KMS-11 (cell line): ENCODE data around the gene C1orf146.

ENCODE experiments used
- H2AFZ ChIP-seq: fragments of 200-600 bp; sonication (generic); 2 replicates; pipeline ENCODE4 v1.6.1; 2016; ENCODE audit warnings: antibody characterized with exemption, mixed run types, low read depth
- H3K27ac ChIP-seq: fragments of 200-600 bp; sonication (generic); 2 replicates; pipeline ENCODE4 v1.6.1; 2016; ENCODE audit warnings: mild to moderate bottlenecking, mixed run types
- H3K27me3 ChIP-seq: fragments of 200-600 bp; sonication (generic); 2 replicates; pipeline ENCODE4 v1.6.1; 2017; ENCODE audit warnings: mild to moderate bottlenecking, low read depth, mixed run types, moderate library complexity; ENCODE audit not compliant: insufficient read depth
- H3K36me3 ChIP-seq: fragments of 200-600 bp; sonication (generic); 2 replicates; pipeline ENCODE4 v1.6.1; 2017; ENCODE audit warnings: mild to moderate bottlenecking, mixed run types; ENCODE audit not compliant: insufficient read depth
- H3K4me1 ChIP-seq: fragments of 200-600 bp; sonication (generic); 2 replicates; pipeline ENCODE4 v1.6.1; 2016; ENCODE audit warnings: mild to moderate bottlenecking, low read depth, mixed run types; ENCODE audit not compliant: poor library complexity, severe bottlenecking
- H3K4me2 ChIP-seq: fragments of 200-600 bp; sonication (generic); 2 replicates; pipeline ENCODE4 v1.7.0; 2016; ENCODE audit warnings: mild to moderate bottlenecking, mixed run types
- H3K4me3 ChIP-seq: fragments of 200-600 bp; sonication (generic); IDR thresholded peaks from 2 replicates; pipeline ENCODE4 v1.6.1; 2017; ENCODE audit warnings: low read depth, low read length, mixed read lengths; ENCODE audit not compliant: insufficient read depth
- H3K79me2 ChIP-seq: fragments of 200-600 bp; sonication (generic); 2 replicates; pipeline ENCODE4 v1.6.1; 2016; ENCODE audit warnings: low read depth, mixed run types; ENCODE audit not compliant: insufficient read depth
- H3K9ac ChIP-seq: fragments of 200-600 bp; sonication (generic); 2 replicates; pipeline ENCODE4 v1.6.1; 2016; ENCODE audit warnings: mild to moderate bottlenecking, mixed run types
- H4K20me1 ChIP-seq: fragments of 200-600 bp; sonication (generic); 2 replicates; pipeline ENCODE4 v1.6.1; 2016; ENCODE audit warnings: mild to moderate bottlenecking, mixed run types; ENCODE audit not compliant: insufficient read depth
- CTCF ChIP-seq: fragments of 200-600 bp; sonication (generic); conservative IDR thresholded peaks from 2 replicates; pipeline ENCODE4 v1.6.1; 2017; ENCODE audit warnings: low read depth, mild to moderate bottlenecking, antibody characterized with exemption, low read length, moderate library complexity, mixed read lengths

The C1orf146 gene

GRCh38 chr1:92186081-92186480 is 31.6 kb upstream of the C1orf146 start:
- no peak overlapping the region for H3K27ac ChIP-seq
- H4K20me1 ChIP-seq, result no peaks in the 10 kb centered on the region

GRCh38 chr1:92188436-92189255 is 29.1 kb upstream of the C1orf146 start:
- Histone ChIP-seq H3K36me3 (no peaks in the 10 kb centered on the region), H3K4me3 (no peak overlapping the region), H3K27me3 (no peaks in the 10 kb centered on the region), H3K79me2 (no peaks in the 10 kb centered on the region), H3K9ac (no peak overlapping the region), H3K4me1 (no peaks in the 10 kb centered on the region), H3K4me2 (no peak overlapping the region), H4K20me1 (no peaks in the 10 kb centered on the region), H3K27ac (no peak overlapping the region), H2AFZ (no peak overlapping the region)
- no peak for TF ChIP-seq CTCF

More at GRCh38 chr1:92186081-92186480, 31.6 kb upstream of the C1orf146 start:
- Histone ChIP-seq H3K4me2 (no peak overlapping the region), H3K4me1 (no peaks in the 10 kb centered on the region), H3K9ac (no peak overlapping the region), H3K4me3 (no peak overlapping the region), H3K27me3 (no peaks in the 10 kb centered on the region), H2AFZ (no peak overlapping the region), H3K79me2 (no peaks in the 10 kb centered on the region), H3K36me3 (no peaks in the 10 kb centered on the region)
- TF ChIP-seq CTCF, result no peak

GRCh38 chr1:92191726-92192125 is 26.0 kb upstream of the C1orf146 start:
- Histone ChIP-seq H3K4me1 (no peaks in the 10 kb centered on the region), H4K20me1 (no peaks in the 10 kb centered on the region), H3K4me3 (no peak overlapping the region), H3K27ac (no peak overlapping the region), H3K9ac (no peak overlapping the region), H3K36me3 (no peaks in the 10 kb centered on the region), H2AFZ (no peak overlapping the region), H3K4me2 (no peak overlapping the region), H3K27me3 (no peaks in the 10 kb centered on the region), H3K79me2 (no peaks in the 10 kb centered on the region)
- no peak for TF ChIP-seq CTCF

GRCh38 chr1:92192246-92192645 is 25.5 kb upstream of the C1orf146 start:
- no peaks in the 10 kb centered on the region for H3K36me3 ChIP-seq
- no peak overlapping the region for H2AFZ ChIP-seq
- H3K27ac ChIP-seq, result no peak overlapping the region
- no peaks in the 10 kb centered on the region for H3K79me2 ChIP-seq
- H3K4me1 ChIP-seq, result no peaks in the 10 kb centered on the region
- no peak overlapping the region for H3K4me2 ChIP-seq
- H3K9ac ChIP-seq, result no peak overlapping the region
- no peaks in the 10 kb centered on the region for H4K20me1 ChIP-seq
- no peak for TF ChIP-seq CTCF
- H3K27me3 ChIP-seq, result no peaks in the 10 kb centered on the region
- H3K4me3 ChIP-seq, result no peak overlapping the region
